ENCODE data around the gene CAMK1G. TPM values are rescaled to one million over a fixed set of nuclear protein-coding genes. Genes with fewer than 3 reads are reported as not detected.
A peak's percentile ranks its signal among the peaks of the same experiment; 100 is the strongest.

Gene CAMK1G
- total and polyA plus RNA-seq, 9 of the 15 experiments (the other 6 are each of a cell fraction or from before 2014, with no cell fraction given): not detected

DNA sequence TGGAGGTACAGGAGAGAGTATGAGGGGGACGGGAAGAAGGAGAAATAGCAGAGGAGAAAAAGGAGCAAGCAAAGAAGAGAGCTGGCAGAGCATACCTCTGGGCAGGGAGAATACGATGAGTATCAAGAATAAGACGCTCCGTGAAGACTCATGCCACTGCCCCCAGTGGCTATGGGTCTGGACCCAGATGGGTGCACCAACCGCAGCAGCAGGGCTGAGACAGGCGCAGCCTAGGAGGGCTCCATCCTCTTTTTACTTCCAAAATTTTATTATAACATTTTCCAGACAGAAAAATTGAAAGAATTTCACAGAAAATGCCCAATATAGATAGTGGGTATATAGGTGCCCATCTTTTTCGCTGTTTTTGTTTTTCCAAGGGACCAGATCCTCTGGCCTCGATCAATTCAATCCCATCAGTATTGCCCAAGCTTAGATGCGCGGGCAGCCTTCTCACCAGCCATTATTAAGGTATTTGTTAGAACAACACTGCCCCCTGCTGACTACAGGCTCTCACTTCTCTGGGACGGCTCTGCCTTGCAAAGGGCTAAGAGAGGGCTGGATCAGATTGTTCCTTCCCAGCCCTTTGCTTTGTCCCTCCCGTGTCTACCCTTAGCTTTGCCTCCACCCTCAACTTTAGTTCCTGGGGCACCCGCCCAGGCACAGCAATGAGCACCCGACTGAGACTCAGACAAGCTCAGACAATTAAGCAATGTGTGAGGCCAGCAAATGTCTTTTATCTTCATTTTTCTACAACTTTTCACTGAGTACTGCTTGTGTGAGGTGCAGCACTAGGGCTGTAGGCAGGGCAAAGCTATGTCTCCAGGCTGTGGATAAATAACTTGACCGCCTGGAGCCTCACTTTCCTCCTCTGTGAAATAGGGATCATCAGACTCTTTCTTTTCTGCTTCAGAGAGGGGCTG lies 17.5 kb upstream of the CAMK1G start (continued):
- TF ChIP-seq, protein P1, sequence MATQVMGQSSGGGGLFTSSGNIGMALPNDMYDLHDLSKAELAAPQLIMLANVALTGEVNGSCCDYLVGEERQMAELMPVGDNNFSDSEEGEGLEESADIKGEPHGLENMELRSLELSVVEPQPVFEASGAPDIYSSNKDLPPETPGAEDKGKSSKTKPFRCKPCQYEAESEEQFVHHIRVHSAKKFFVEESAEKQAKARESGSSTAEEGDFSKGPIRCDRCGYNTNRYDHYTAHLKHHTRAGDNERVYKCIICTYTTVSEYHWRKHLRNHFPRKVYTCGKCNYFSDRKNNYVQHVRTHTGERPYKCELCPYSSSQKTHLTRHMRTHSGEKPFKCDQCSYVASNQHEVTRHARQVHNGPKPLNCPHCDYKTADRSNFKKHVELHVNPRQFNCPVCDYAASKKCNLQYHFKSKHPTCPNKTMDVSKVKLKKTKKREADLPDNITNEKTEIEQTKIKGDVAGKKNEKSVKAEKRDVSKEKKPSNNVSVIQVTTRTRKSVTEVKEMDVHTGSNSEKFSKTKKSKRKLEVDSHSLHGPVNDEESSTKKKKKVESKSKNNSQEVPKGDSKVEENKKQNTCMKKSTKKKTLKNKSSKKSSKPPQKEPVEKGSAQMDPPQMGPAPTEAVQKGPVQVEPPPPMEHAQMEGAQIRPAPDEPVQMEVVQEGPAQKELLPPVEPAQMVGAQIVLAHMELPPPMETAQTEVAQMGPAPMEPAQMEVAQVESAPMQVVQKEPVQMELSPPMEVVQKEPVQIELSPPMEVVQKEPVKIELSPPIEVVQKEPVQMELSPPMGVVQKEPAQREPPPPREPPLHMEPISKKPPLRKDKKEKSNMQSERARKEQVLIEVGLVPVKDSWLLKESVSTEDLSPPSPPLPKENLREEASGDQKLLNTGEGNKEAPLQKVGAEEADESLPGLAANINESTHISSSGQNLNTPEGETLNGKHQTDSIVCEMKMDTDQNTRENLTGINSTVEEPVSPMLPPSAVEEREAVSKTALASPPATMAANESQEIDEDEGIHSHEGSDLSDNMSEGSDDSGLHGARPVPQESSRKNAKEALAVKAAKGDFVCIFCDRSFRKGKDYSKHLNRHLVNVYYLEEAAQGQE (IDR thresholded peaks at IDR 0.05; ENCODE audit: borderline replicate concordance): peak; percentile 38; the same call in 1 of the 2 replicates
- TF ChIP-seq, protein P1 (CRISPR knock-in tag; IDR thresholded peaks at IDR 0.05; ENCODE audit: low read depth): no peak
- TF ChIP-seq, protein P2, sequence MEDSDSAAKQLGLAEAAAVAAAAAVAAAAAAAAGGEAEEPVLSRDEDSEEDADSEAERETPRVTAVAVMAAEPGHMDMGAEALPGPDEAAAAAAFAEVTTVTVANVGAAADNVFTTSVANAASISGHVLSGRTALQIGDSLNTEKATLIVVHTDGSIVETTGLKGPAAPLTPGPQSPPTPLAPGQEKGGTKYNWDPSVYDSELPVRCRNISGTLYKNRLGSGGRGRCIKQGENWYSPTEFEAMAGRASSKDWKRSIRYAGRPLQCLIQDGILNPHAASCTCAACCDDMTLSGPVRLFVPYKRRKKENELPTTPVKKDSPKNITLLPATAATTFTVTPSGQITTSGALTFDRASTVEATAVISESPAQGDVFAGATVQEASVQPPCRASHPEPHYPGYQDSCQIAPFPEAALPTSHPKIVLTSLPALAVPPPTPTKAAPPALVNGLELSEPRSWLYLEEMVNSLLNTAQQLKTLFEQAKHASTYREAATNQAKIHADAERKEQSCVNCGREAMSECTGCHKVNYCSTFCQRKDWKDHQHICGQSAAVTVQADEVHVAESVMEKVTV (CRISPR knock-in tag; IDR thresholded peaks at IDR 0.05): peak; percentile 59; the same call in 1 of the 2 replicates
- TF ChIP-seq PML (IDR thresholded peaks at IDR 0.05; ENCODE audit: low read length) (no peak), SMC3 (conservative IDR thresholded peaks at IDR 0.05; ENCODE audit: insufficient read depth, low read depth, low read length) (peak; percentile 40; the same call in 1 of the 2 replicates), NUFIP1 (IDR thresholded peaks at IDR 0.05; ENCODE audit: partially characterized antibody) (no peak), ZNF780A (CRISPR knock-in tag; IDR thresholded peaks at IDR 0.05) (no peak), KLF16 (IDR thresholded peaks at IDR 0.05) (0 out of 2 replicates have a peak, but pooled peaks have one; percentile 18), KDM2B (CRISPR knock-in tag; IDR thresholded peaks at IDR 0.05) (no peak), POLR2AphosphoS5 (IDR thresholded peaks at IDR 0.05; ENCODE audit: control insufficient read depth, insufficient read depth, low read depth, low read length) (no peak), ZBED1 (IDR thresholded peaks at IDR 0.05) (no peak), RCOR1 (IDR thresholded peaks at IDR 0.05; ENCODE audit: borderline replicate concordance in 1 of 2, low read depth in 2 of 2, low read length in 2 of 2) (0 out of 4 replicates have a peak, but pooled peaks of 1 of the 2 experiments have one; percentile 38), TAF1 (IDR thresholded peaks at IDR 0.05; ENCODE audit: control insufficient read depth, extremely low read depth, insufficient read depth, low read length, severe bottlenecking) (no peak), ZNF79 (CRISPR knock-in tag; IDR thresholded peaks at IDR 0.05; ENCODE audit: low read depth) (no peak), NRF1 (conservative IDR thresholded peaks at IDR 0.05 in 1 of 2, IDR thresholded peaks at IDR 0.05 in 1 of 2) (peak; percentile 75 to 76), LARP7 (IDR thresholded peaks at IDR 0.05) (no peak)
- TF ChIP-seq, protein P3, sequence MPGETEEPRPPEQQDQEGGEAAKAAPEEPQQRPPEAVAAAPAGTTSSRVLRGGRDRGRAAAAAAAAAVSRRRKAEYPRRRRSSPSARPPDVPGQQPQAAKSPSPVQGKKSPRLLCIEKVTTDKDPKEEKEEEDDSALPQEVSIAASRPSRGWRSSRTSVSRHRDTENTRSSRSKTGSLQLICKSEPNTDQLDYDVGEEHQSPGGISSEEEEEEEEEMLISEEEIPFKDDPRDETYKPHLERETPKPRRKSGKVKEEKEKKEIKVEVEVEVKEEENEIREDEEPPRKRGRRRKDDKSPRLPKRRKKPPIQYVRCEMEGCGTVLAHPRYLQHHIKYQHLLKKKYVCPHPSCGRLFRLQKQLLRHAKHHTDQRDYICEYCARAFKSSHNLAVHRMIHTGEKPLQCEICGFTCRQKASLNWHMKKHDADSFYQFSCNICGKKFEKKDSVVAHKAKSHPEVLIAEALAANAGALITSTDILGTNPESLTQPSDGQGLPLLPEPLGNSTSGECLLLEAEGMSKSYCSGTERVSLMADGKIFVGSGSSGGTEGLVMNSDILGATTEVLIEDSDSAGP (CRISPR knock-in tag; IDR thresholded peaks at IDR 0.05): no peak
